Panc1 (cell line): ENCODE data around the gene SPEM1.

Experiments used
- CTCF ChIP-seq: fragments of 450-650 bp; IDR thresholded peaks from 2 replicates; pipeline ENCODE4 v1.5.1; 2017; ENCODE audit warnings: mild to moderate bottlenecking
- POLR2AphosphoS5 ChIP-seq: IDR thresholded peaks from 2 replicates; pipeline ENCODE4 v1.6.1; 2012; ENCODE audit warnings: mild to moderate bottlenecking, low read depth, low read length, moderate library complexity
- REST ChIP-seq, 2 experiments: IDR thresholded peaks; 2 replicates each; pipeline ENCODE4 v1.6.1; 2011 to 2012; ENCODE audit warnings: low read depth in 2 of 2, control low read depth in 1 of 2, low read length in 1 of 2, mild to moderate bottlenecking in 1 of 2, moderate library complexity in 1 of 2; ENCODE audit not compliant: insufficient read depth in 1 of 2
- SIN3A ChIP-seq: IDR thresholded peaks from 2 replicates; pipeline ENCODE4 v1.6.1; 2012; ENCODE audit warnings: low read depth, mild to moderate bottlenecking, low read length, moderate library complexity, borderline replicate concordance; ENCODE audit not compliant: insufficient read depth
- TCF7L2 ChIP-seq: IDR thresholded peaks from 2 replicates; pipeline ENCODE4 v1.6.1; 2011; ENCODE audit warnings: mild to moderate bottlenecking, low read depth, low read length, inconsistent platforms

- TF ChIP-seq CTCF (no peak), POLR2AphosphoS5 (no peak), REST (IDR thresholded peaks at IDR 0.05; ENCODE audit: insufficient read depth in 1 of 2, low read depth in 2 of 2, low read length in 1 of 2) (no peak), TCF7L2 (no peak), SIN3A (no peak)
These were observed 8.7 kb upstream of the SPEM1 start for GRCh38 chr17:7411427-7411750.
